ENCODE data around the gene ANKH. TPM values are rescaled to one million over a fixed set of nuclear protein-coding genes. Genes with fewer than 3 reads are reported as not detected.
A peak's percentile ranks its signal among the peaks of the same experiment; 100 is the strongest.

ANKH gene
- total and polyA plus RNA-seq, 4 experiments from 2014 or later, result 34.1 to 165 (median 114) TPM

DNA sequence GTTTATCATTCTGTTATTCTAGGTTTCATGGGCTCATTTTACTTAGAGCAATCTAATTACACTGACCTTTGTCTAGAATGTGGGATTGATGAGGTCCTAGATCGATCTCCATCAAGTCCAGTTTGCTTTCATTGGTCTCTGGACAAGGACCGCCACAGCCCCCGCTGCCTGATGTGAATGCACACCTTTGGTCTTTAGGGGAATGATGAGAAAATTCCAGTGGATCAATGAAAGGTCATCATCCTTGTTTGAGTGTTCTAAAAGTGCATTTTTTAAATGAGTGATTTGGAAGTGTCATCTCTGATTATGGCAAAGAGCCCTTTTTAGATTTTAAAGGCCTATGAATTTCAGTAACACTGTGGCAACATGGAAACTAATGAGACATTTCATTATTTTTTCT is 2.2 kb upstream of the ANKH start:
- Mint-ChIP-seq H3K4me3 (peak overlapping the region in 5 of 8 donors; percentile 29 to 59 (median 44)), H3K36me3 (peaks cover 0 to 9% of the 10 kb centered on the region in 2 donors), H3K9me3 (no peaks in the 10 kb centered on the region), H3K27ac (peak overlapping the region in 4 of 7 donors; percentile 53 to 70 (median 62)), H3K4me1 (peaks cover 19 to 33% (median 25%) of the 10 kb centered on the region in 4 donors), H3K27me3 (no peaks in the 10 kb centered on the region)
- POLR2A ChIA-PET (ENCODE audit: partially characterized antibody), result interaction anchor here (1.4 to 2.2 kb wide), 4 partner anchors 45 to 167 kb away, joined by 3 to 10 read pairs (median 5); no protein-coding TSS in a partner anchor
- DNase-seq, result no peak
- Histone ChIP-seq H3K27ac (ENCODE audit: low read depth, low read length) (no peak overlapping the region), H3K36me3 (ENCODE audit: insufficient read depth, low read length) (no peaks in the 10 kb centered on the region), H3K4me1 (ENCODE audit: insufficient read depth, low read length) (peaks cover 19% of the 10 kb centered on the region), H3K27me3 (ENCODE audit: insufficient read depth, low read length) (no peaks in the 10 kb centered on the region), H3K4me3 (ENCODE audit: low read length in 2 of 2) (no peak overlapping the region), H3K9me3 (ENCODE audit: control insufficient read depth in 1 of 2, low read length in 2 of 2) (no peaks in the 10 kb centered on the region)
- intact Hi-C loops (cut with micrococcal nuclease), result loop anchor here (2.0 to 5.0 kb wide), 4 partner anchors 166 to 731 kb away; partner anchors contain the start of gene TRIO
- CTCF ChIA-PET (ENCODE audit: partially characterized antibody), result interaction anchor here (0.9 to 3.0 kb wide), 8 partner anchors 14 to 188 kb away, joined by 3 to 11 read pairs (median 4); no protein-coding TSS in a partner anchor

DNA sequence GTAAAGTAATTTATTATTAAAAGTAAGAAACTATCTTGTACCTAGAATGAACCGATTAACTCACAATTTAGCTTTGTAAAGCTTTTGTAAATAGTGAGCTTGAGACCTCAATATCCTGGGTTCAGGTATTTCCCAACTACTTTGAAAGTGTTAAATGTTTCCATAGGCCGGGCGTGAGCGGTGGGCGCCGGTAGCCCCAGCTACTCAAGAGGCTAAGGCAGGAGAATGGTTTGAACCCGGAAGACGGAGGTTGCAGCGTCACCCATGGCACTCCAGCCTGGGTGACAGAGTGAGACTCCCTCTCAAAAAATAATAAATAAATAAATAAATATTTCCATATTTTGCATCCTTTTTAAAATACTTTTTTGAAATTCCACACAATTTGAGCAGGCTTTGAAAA is 1.5 kb upstream of the ANKH start:
- peak overlapping the region in 7 of 8 donors; percentile 12 to 96 (median 92) for H3K4me3 Mint-ChIP-seq
- ChIA-PET CTCF (ENCODE audit: partially characterized antibody) (interaction anchor here (0.7 to 3.0 kb wide), 11 partner anchors 14 to 187 kb away, joined by 3 to 11 read pairs (median 3); no protein-coding TSS in a partner anchor), POLR2A (ENCODE audit: partially characterized antibody) (interaction anchor here (1.4 to 2.6 kb wide), 5 partner anchors 44 to 166 kb away, joined by 3 to 12 read pairs (median 6); no protein-coding TSS in a partner anchor)
- Histone ChIP-seq H3K9me3 (ENCODE audit: control insufficient read depth in 1 of 2, low read length in 2 of 2) (no peaks in the 10 kb centered on the region), H3K4me3 (ENCODE audit: low read length in 2 of 2) (no peak overlapping the region), H3K36me3 (ENCODE audit: insufficient read depth, low read length) (no peaks in the 10 kb centered on the region), H3K4me1 (ENCODE audit: insufficient read depth, low read length) (peaks cover 22% of the 10 kb centered on the region), H3K27ac (ENCODE audit: low read depth, low read length) (peak overlapping the region; percentile 67), H3K27me3 (ENCODE audit: insufficient read depth, low read length) (no peaks in the 10 kb centered on the region)
- H3K27me3 Mint-ChIP-seq, result no peaks in the 10 kb centered on the region
- H3K36me3 Mint-ChIP-seq, result peaks cover 0 to 9% of the 10 kb centered on the region in 2 donors
- DNase-seq, result no peak
- peaks cover 21 to 37% (median 27%) of the 10 kb centered on the region in 4 donors for H3K4me1 Mint-ChIP-seq
- no peaks in the 10 kb centered on the region for H3K9me3 Mint-ChIP-seq
- peak overlapping the region in 4 of 7 donors; percentile 36 to 95 (median 92) for H3K27ac Mint-ChIP-seq
- intact Hi-C loops (cut with micrococcal nuclease), result loop anchor here (2.0 to 5.0 kb wide), 4 partner anchors 166 to 731 kb away; partner anchors contain the start of gene TRIO

DNA sequence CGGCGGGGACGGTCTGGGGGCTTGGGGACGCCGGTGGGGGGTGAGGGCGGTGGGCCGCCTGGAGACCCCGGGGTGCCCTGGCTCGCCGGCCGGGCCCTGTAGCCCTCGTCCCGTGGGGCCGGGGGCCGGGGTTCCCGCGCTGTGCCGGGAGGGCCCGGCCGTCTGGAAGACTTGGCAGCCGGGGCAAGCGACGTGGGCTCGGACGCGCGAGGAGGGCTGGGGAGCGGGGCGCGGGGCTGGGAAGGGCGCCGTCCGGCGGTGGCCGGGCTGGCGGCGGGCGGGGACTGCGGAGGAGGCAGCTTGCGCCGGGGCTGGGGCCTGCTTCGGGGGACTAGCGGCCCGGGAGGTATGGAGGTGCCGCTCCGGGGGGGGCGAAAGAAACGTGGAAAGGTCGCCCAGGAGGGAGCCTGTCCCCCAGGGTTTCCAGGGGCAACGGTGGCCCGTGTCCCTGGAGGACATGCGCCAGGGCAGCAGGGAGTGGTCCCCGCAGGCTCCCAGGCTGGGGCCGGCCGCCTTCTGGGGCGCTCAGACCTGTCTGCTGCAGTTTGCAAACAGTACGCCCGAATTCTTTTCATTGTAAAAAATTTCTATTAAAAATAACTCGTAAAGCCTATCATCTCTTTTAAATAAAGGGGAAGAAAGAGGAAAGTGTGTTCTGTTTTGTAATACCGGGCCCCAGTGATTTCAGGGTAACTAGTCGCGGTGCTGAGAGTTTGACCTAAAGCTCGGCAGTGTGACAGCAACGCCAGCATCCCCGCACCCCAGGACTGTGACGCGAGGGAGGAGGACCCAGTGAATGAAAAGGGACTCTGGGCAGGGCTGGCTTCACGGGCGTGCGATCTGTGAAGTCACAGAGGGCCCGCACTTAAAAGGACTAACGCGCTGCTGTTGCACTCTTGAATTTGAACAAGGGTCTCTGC is 752 bp upstream of the ANKH start:
- Histone ChIP-seq H3K4me3 (ENCODE audit: low read length in 2 of 2) (peak overlapping the region in 1 of 2 donors; percentile 55), H3K27me3 (ENCODE audit: insufficient read depth, low read length) (no peaks in the 10 kb centered on the region), H3K36me3 (ENCODE audit: insufficient read depth, low read length) (no peaks in the 10 kb centered on the region), H3K27ac (ENCODE audit: low read depth, low read length) (peak overlapping the region; percentile 67), H3K9me3 (ENCODE audit: control insufficient read depth in 1 of 2, low read length in 2 of 2) (no peaks in the 10 kb centered on the region), H3K4me1 (ENCODE audit: insufficient read depth, low read length) (peaks cover 22% of the 10 kb centered on the region)
- ChIA-PET CTCF (ENCODE audit: partially characterized antibody) (interaction anchor here (0.7 to 3.0 kb wide), 10 partner anchors 25 to 187 kb away, joined by 3 to 14 read pairs (median 3); no protein-coding TSS in a partner anchor), POLR2A (ENCODE audit: partially characterized antibody) (interaction anchor here (1.4 to 2.9 kb wide), 8 partner anchors 18 to 290 kb away, joined by 3 to 26 read pairs (median 5); no protein-coding TSS in a partner anchor)
- peak; percentile 37 to 75 (median 43) for DNase-seq
- Mint-ChIP-seq H3K27ac (peak overlapping the region; percentile 91 to 97 (median 94)), H3K9me3 (no peaks in the 10 kb centered on the region), H3K4me3 (peak overlapping the region; percentile 90 to 96 (median 92)), H3K4me1 (peaks cover 26 to 42% (median 31%) of the 10 kb centered on the region in 4 donors), H3K27me3 (no peaks in the 10 kb centered on the region), H3K36me3 (peaks cover 0 to 9% of the 10 kb centered on the region in 2 donors)
- intact Hi-C loops (cut with micrococcal nuclease), result loop anchor here (2.0 to 5.0 kb wide), 4 partner anchors 165 to 730 kb away; partner anchors contain the start of gene TRIO

DNA sequence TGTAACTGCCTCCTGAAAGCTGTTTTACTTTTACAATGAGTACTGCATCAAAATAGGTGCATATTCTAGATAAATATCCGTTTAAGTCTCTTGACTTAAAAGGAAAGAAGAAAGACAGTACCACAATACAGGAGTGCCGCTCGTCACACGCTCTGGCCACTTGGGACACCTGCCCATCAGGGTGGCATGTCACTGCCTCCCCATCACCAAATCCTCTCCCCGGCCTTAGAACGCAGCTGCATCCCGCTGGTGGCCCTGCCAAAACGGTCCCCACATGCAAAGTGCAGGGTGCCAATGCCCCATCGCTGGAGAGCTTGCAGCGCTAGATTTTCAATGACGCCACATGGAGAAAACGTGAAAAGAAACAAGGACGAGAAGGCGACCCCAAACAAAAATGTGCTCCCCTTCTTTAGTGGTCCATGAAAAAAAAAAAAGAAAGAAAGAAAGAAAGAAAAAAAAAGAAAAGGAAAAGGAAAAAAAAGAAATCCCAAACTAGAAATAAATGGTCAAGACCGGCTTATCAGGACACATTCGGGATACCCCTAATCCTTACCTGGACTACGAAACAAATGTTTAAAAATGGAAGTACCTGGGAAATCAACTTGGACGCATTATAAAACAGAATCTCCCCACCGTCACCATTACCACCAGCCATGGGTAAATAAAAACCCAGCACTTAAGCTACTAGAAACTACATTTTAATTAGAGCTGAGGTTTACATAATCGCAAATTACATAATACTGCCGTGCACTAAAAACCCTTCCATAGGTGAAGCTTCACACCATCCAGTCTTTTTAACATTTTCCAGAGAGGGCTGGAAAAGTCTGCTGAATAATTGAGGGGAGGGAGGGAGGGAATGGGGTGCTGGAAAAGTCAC is 1.0 kb downstream of the ANKH start:
- Histone ChIP-seq H3K27ac (ENCODE audit: low read depth, low read length) (peak overlapping the region; percentile 58), H3K36me3 (ENCODE audit: insufficient read depth, low read length) (no peaks in the 10 kb centered on the region), H3K9me3 (ENCODE audit: control insufficient read depth in 1 of 2, low read length in 2 of 2) (no peaks in the 10 kb centered on the region), H3K4me3 (ENCODE audit: low read length in 2 of 2) (peak overlapping the region; percentile 74 to 76), H3K4me1 (ENCODE audit: insufficient read depth, low read length) (peaks cover 22% of the 10 kb centered on the region), H3K27me3 (ENCODE audit: insufficient read depth, low read length) (no peaks in the 10 kb centered on the region)
- CTCF ChIA-PET (ENCODE audit: partially characterized antibody), result interaction anchor here (0.6 to 2.0 kb wide), 14 partner anchors 14 to 203 kb away, joined by 3 to 14 read pairs (median 3); no protein-coding TSS in a partner anchor
- peaks cover 34 to 55% (median 40%) of the 10 kb centered on the region in 4 donors for H3K4me1 Mint-ChIP-seq
- H3K27ac Mint-ChIP-seq, result peak overlapping the region; percentile 94 to 98 (median 97)
- no peaks in the 10 kb centered on the region for H3K9me3 Mint-ChIP-seq
- DNase-seq, result peak; percentile 31 to 86 (median 71)
- POLR2A ChIA-PET (ENCODE audit: partially characterized antibody), result interaction anchor here (0.6 to 2.9 kb wide), 18 partner anchors 9 to 354 kb away, joined by 3 to 26 read pairs (median 4); no protein-coding TSS in a partner anchor
- peak overlapping the region; percentile 94 to 99 (median 98) for H3K4me3 Mint-ChIP-seq
- intact Hi-C loops (cut with micrococcal nuclease), result loop anchor here (1.0 to 5.0 kb wide), 8 partner anchors 61 to 728 kb away; partner anchors contain the start of gene TRIO
- H3K27me3 Mint-ChIP-seq, result no peaks in the 10 kb centered on the region
- H3K36me3 Mint-ChIP-seq, result peaks cover 0 to 9% of the 10 kb centered on the region in 2 donors

DNA sequence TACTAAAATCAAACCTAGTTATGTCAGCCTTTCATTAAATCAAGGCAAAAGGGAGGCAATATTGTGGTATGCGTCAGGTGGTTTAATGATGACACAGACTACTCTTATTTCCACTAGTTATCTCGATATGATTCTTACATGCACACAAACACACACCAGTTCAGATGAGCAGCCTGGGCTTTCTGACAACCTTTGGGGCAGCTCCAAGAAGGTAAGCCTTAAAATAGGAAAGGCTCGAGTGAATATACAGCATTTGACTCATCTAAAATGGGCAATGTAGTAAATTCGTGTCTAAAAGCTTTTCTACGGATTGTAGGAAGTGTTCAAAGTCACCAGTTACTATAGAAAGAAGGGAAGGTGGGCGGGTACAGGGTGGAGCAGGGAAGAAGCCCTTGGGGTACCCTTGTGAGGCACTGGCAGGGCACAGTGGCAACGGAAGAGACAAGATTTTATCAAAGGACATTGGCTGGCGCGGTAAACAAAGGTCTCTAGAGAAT is 1.9 kb downstream of the ANKH start:
- intact Hi-C loops (cut with micrococcal nuclease), result loop anchor here (1.0 to 5.0 kb wide), 8 partner anchors 60 to 727 kb away; partner anchors contain the start of gene TRIO
- Histone ChIP-seq H3K27ac (ENCODE audit: low read depth, low read length) (peak overlapping the region; percentile 58), H3K36me3 (ENCODE audit: insufficient read depth, low read length) (no peaks in the 10 kb centered on the region), H3K4me1 (ENCODE audit: insufficient read depth, low read length) (peaks cover 22% of the 10 kb centered on the region), H3K9me3 (ENCODE audit: control insufficient read depth in 1 of 2, low read length in 2 of 2) (no peaks in the 10 kb centered on the region), H3K27me3 (ENCODE audit: insufficient read depth, low read length) (no peaks in the 10 kb centered on the region), H3K4me3 (ENCODE audit: low read length in 2 of 2) (peak overlapping the region; percentile 74 to 76)
- Mint-ChIP-seq H3K4me3 (peak overlapping the region; percentile 94 to 99 (median 98)), H3K27ac (peak overlapping the region; percentile 94 to 98 (median 97)), H3K4me1 (peaks cover 35 to 56% (median 42%) of the 10 kb centered on the region in 4 donors), H3K27me3 (no peaks in the 10 kb centered on the region), H3K36me3 (peaks cover 0 to 9% of the 10 kb centered on the region in 2 donors), H3K9me3 (no peaks in the 10 kb centered on the region)
- ChIA-PET CTCF (ENCODE audit: partially characterized antibody) (interaction anchor here (0.9 to 2.0 kb wide), 8 partner anchors 50 to 184 kb away, joined by 3 to 14 read pairs (median 4); no protein-coding TSS in a partner anchor), POLR2A (ENCODE audit: partially characterized antibody) (interaction anchor here (0.9 to 2.9 kb wide), 8 partner anchors 8 to 200 kb away, joined by 3 to 26 read pairs (median 4); no protein-coding TSS in a partner anchor)
- peak; percentile 13 to 43 (median 27) for DNase-seq

DNA sequence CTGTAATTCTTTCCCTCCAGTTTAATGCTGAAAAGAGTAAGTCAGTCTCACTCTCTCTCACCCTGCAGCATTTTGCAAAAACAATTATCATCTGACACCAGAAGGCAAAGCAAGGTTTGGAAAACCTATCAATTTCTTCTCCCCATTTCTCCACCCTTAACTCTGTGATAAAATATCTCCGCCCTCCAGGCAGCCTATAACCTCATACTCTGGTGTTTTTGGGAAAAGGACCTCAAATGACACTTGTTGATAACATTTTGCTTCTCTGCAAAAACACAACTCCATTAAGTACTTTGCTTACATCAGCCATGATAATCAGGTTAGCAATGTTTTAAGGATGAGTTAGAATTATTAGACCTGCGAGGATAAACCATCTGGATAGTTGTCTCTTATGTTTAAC is 2.3 kb downstream of the ANKH start:
- Histone ChIP-seq H3K36me3 (ENCODE audit: insufficient read depth, low read length) (no peaks in the 10 kb centered on the region), H3K4me3 (ENCODE audit: low read length in 2 of 2) (peak overlapping the region; percentile 74 to 76), H3K9me3 (ENCODE audit: control insufficient read depth in 1 of 2, low read length in 2 of 2) (no peaks in the 10 kb centered on the region), H3K4me1 (ENCODE audit: insufficient read depth, low read length) (peaks cover 22% of the 10 kb centered on the region), H3K27ac (ENCODE audit: low read depth, low read length) (no peak overlapping the region), H3K27me3 (ENCODE audit: insufficient read depth, low read length) (no peaks in the 10 kb centered on the region)
- no peak for DNase-seq
- H3K27ac Mint-ChIP-seq, result peak overlapping the region; percentile 94 to 98 (median 97)
- CTCF ChIA-PET (ENCODE audit: partially characterized antibody), result interaction anchor here (1.3 kb wide), 1 partner anchor 138 kb away, joined by 3 read pairs; no protein-coding TSS in a partner anchor
- H3K4me1 Mint-ChIP-seq, result peaks cover 33 to 59% (median 43%) of the 10 kb centered on the region in 4 donors
- no peaks in the 10 kb centered on the region for H3K27me3 Mint-ChIP-seq
- peaks cover 0 to 9% of the 10 kb centered on the region in 2 donors for H3K36me3 Mint-ChIP-seq
- intact Hi-C loops (cut with micrococcal nuclease), result no loop called here
- POLR2A ChIA-PET (ENCODE audit: partially characterized antibody), result interaction anchor here (0.9 to 2.9 kb wide), 3 partner anchors 59 to 184 kb away, joined by 3 to 26 read pairs (median 3); no protein-coding TSS in a partner anchor
- H3K4me3 Mint-ChIP-seq, result peak overlapping the region; percentile 94 to 99 (median 98)
- no peaks in the 10 kb centered on the region for H3K9me3 Mint-ChIP-seq
